T-helper 17 cell (primary cell): Measurements from ENCODE around the gene ZNF146. TPM values are rescaled to one million over a fixed set of nuclear protein-coding genes. Genes with fewer than 3 reads are reported as not detected.
"Not testable (repeated sequence)": the region's sequence is repeated elsewhere in the genome, so short reads cannot be mapped to it uniquely, and the experiment has no call there.

ENCODE experiments used
- ATAC-seq: fragments of 150-1000 bp; cut with Tn5 transposase; 2 replicates; pipeline ENCODE4 v1.10.0; 2021; ENCODE audit warnings: mild to moderate bottlenecking, moderate library complexity
- DNase-seq, 3 donors: peaks; one replicate each; pipeline versions ENCODE4 v3.0.0 to v3.0.0-alpha.2; 2020 to 2021
- H3K9me3 ChIP-seq: one replicate; pipeline ENCODE4 v1.7.0; 2013; ENCODE audit warnings: low read length, mild to moderate bottlenecking; ENCODE audit not compliant: control insufficient read depth, poor library complexity, severe bottlenecking
- H3K27ac Mint-ChIP-seq: one replicate; pipeline ENCODE4 v1.8.0; 2022; ENCODE audit warnings: mild to moderate bottlenecking, moderate library complexity, mixed read lengths
- H3K27me3 Mint-ChIP-seq: one replicate; pipeline ENCODE4 v1.8.0; 2022; ENCODE audit warnings: mixed read lengths
- H3K36me3 Mint-ChIP-seq: one replicate; pipeline ENCODE4 v1.8.0; 2022; ENCODE audit warnings: low read depth, mixed read lengths
- H3K4me1 Mint-ChIP-seq: one replicate; pipeline ENCODE4 v1.8.0; 2022; ENCODE audit warnings: mild to moderate bottlenecking, mixed read lengths
- H3K4me3 Mint-ChIP-seq: one replicate; pipeline ENCODE4 v1.8.0; 2022; ENCODE audit warnings: mild to moderate bottlenecking, moderate library complexity, mixed read lengths
- total RNA-seq, 4 donors: library from RNA in 2 of 4; stranded (reverse) in 2 of 4; gene quantifications; one replicate each; pipeline ENCODE4 v1.2.3 and lab custom pipeline; 2022 to 2026

The ZNF146 gene
- total RNA-seq, 2 donors from 2014 or later = 23.8 to 29.5 TPM

DNA sequence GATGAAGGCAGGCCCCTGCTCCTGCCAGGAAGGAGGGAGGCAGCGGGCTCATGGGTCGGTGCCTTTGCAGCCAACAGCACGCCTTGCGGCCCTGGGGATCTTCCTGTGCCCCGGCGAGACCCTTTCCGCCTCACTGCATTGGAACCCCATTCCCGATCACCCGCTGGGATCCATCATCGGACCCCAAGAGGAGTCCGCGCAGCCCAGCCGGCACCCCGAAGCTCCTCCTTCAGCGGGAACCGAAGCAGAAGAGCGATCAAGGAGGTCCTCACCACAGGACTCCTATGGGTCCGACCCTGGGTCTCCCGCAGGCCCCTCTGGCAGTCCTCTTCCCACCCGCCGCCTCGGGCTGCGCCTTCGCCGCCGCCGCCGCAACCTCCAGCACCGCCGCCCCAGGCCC, 53.7 kb downstream of the ZNF146 start:
- H3K4me1 Mint-ChIP-seq, H3K4me3 Mint-ChIP-seq, H3K36me3 Mint-ChIP-seq, DNase-seq, ATAC-seq, H3K27ac Mint-ChIP-seq, H3K27me3 Mint-ChIP-seq, H3K9me3 ChIP-seq: not testable (repeated sequence)

DNA sequence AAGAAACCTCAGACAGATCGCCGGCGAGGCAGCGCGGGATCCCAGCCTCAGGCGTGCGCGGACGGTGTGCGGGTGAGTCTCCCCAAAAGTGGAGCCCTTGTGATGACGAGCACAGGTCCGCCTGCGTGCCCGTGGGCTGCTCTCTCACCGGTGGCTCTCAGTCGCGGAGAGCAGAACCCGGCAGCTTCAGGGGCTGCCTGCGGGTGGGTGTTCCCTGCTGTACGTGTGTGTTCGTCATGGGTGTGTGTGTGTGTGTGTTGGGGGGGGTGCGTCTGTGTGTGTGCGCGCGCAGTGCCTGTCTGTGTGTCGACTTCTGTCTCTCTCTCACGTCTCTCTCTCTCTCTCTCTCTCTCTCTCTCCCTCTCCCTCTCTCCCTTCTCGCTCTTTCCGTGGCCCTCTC, 54.4 kb downstream of the ZNF146 start:
- not testable (repeated sequence) for H3K9me3 ChIP-seq, H3K4me1 Mint-ChIP-seq, H3K36me3 Mint-ChIP-seq, H3K4me3 Mint-ChIP-seq, H3K27me3 Mint-ChIP-seq, ATAC-seq, DNase-seq, H3K27ac Mint-ChIP-seq

Other genes starting within 250 kb of the ZNF146 start
- 1 to 10 TPM; 6.2 to 6.9 TPM for gene SDHAF1, start 219.9 kb upstream of the ZNF146 start, total RNA-seq
- gene SYNE4, start 206.3 kb upstream of the ZNF146 start, total RNA-seq = 1 to 10 TPM; 1.8 to 2.0 TPM
- gene ALKBH6, start 200.9 kb upstream of the ZNF146 start, total RNA-seq = 10 to 100 TPM; 33.3 to 34.2 TPM
- gene CLIP3, start 182.2 kb upstream of the ZNF146 start, total RNA-seq = 1 to 10 TPM; 3.8 TPM
- gene THAP8, start 160.8 kb upstream of the ZNF146 start, total RNA-seq = 1 to 10 TPM in 1 of 2 donors, under 1 TPM in 1; 0.60 to 1.8 TPM
- gene WDR62, start 160.2 kb upstream of the ZNF146 start, total RNA-seq = 1 to 10 TPM; 2.2 to 3.8 TPM
- gene OVOL3, start 104.0 kb upstream of the ZNF146 start, total RNA-seq = not detected
- 10 to 100 TPM; 26.4 to 28.2 TPM for gene POLR2I, start 100.2 kb upstream of the ZNF146 start, total RNA-seq
- gene TBCB, start 99.6 kb upstream of the ZNF146 start, total RNA-seq = 100 to 1,000 TPM; 127 to 131 TPM
- gene CAPNS1, start 75.0 kb upstream of the ZNF146 start, total RNA-seq = 100 to 1,000 TPM; 323 to 327 TPM
- gene COX7A1, start 62.7 kb upstream of the ZNF146 start, total RNA-seq = not detected
- 1 to 10 TPM; 9.3 to 9.4 TPM for gene ZNF565, start 441 bp upstream of the ZNF146 start, total RNA-seq
- gene ZFP14, start 164.1 kb downstream of the ZNF146 start, total RNA-seq = 1 to 10 TPM; 3.5 to 4.7 TPM
- 1 to 10 TPM; 1.4 to 2.2 TPM for gene ZFP82, start 203.5 kb downstream of the ZNF146 start, total RNA-seq